Keratinocyte (primary cell): ENCODE results near the gene DYNLRB1. TPM values are rescaled to one million over a fixed set of nuclear protein-coding genes. Genes with fewer than 3 reads are reported as not detected.

Experiments
- DNase-seq: peaks from one replicate; pipeline ENCODE4 v3.0.0-alpha.2; 2011; ENCODE audit warnings: low read depth, missing footprints, low spot score
- FAIRE-seq: peaks from 2 replicates; lab custom pipeline; 2011; peaks lifted over from hg19 to GRCh38; lab: Jason Lieb, UNC
- H2AFZ ChIP-seq: 2 replicates; pipeline ENCODE4 v1.6.0; 2012; ENCODE audit warnings: low read length, control low read depth, inconsistent platforms; ENCODE audit not compliant: control insufficient read depth
- H3K27ac ChIP-seq: 2 replicates; pipeline ENCODE4 v1.5.1; 2011; ENCODE audit warnings: low read length; ENCODE audit not compliant: control insufficient read depth, insufficient read depth
- H3K27me3 ChIP-seq: 3 replicates; pipeline ENCODE4 v1.6.0; 2011; ENCODE audit warnings: low read length; ENCODE audit not compliant: control insufficient read depth, insufficient read depth; ENCODE audit errors: extremely low read depth
- H3K36me3 ChIP-seq, 2 experiments: 2 replicates in 1 of 2; 3 replicates in 1 of 2; pipeline ENCODE4 v1.5.1; 2011; ENCODE audit warnings: low read length in 2 of 2, mild to moderate bottlenecking in 1 of 2; ENCODE audit not compliant: control insufficient read depth in 2 of 2, insufficient read depth in 2 of 2; ENCODE audit errors: extremely low read depth in 1 of 2
- H3K4me1 ChIP-seq: 3 replicates; pipeline ENCODE4 v1.5.1; 2011; ENCODE audit warnings: low read length; ENCODE audit not compliant: control insufficient read depth, insufficient read depth; ENCODE audit errors: extremely low read depth
- H3K4me2 ChIP-seq: 3 replicates; pipeline ENCODE4 v1.6.0; 2011; ENCODE audit warnings: low read depth, low read length; ENCODE audit not compliant: control insufficient read depth, insufficient read depth; ENCODE audit errors: extremely low read depth
- H3K4me3 ChIP-seq, 3 experiments: fragments of 200-600 bp in 1 of 3; sonication (generic) in 1 of 3; 2 replicates in 2 of 3; 3 replicates in 1 of 3; pipeline ENCODE4 v1.5.1; 2011 to 2016; ENCODE audit warnings: low read length in 3 of 3, mild to moderate bottlenecking in 3 of 3, control low read depth in 2 of 3, inconsistent platforms in 1 of 3, low read depth in 1 of 3, mixed read lengths in 1 of 3, mixed run types in 1 of 3, moderate library complexity in 1 of 3; ENCODE audit not compliant: control insufficient read depth in 2 of 3, insufficient read depth in 2 of 3; ENCODE audit errors: extremely low read depth in 1 of 3
- H3K79me2 ChIP-seq: 2 replicates; pipeline ENCODE4 v1.6.0; 2012; ENCODE audit warnings: low read length; ENCODE audit not compliant: control insufficient read depth, insufficient read depth
- H3K9ac ChIP-seq: 3 replicates; pipeline ENCODE4 v1.6.0; 2011; ENCODE audit warnings: low read length; ENCODE audit not compliant: control insufficient read depth, insufficient read depth; ENCODE audit errors: extremely low read depth
- H3K9me1 ChIP-seq: 3 replicates; pipeline ENCODE4 v1.6.0; 2011; ENCODE audit warnings: low read length; ENCODE audit not compliant: control insufficient read depth, insufficient read depth; ENCODE audit errors: extremely low read depth
- H3K9me3 ChIP-seq: 2 replicates; pipeline ENCODE4 v1.5.1; 2012; ENCODE audit warnings: low read depth, low read length; ENCODE audit not compliant: control insufficient read depth
- H4K20me1 ChIP-seq: 3 replicates; pipeline ENCODE4 v1.6.0; 2011; ENCODE audit warnings: low read length; ENCODE audit not compliant: control insufficient read depth, insufficient read depth; ENCODE audit errors: extremely low read depth
- EZH2 ChIP-seq: IDR thresholded peaks from one replicate; pipeline ENCODE4 v1.6.1; 2012; ENCODE audit warnings: inconsistent platforms, mild to moderate bottlenecking, low read length, moderate library complexity
- dilution Hi-C: fragments of 300-500 bp; cut with MboI; formaldehyde crosslinking; loops from one replicate; pipeline ENCODE4 v1.7.0; 2020; ENCODE audit warnings: low sequenced_read_pairs; ENCODE audit not compliant: extremely low pct_ligation_motif_present
- polyA plus RNA-seq, 5 experiments: library from polyadenylated mRNA; depleted of rRNA in 3 of 5; stranded (reverse) in 3 of 5; stranded (forward) in 1 of 5; unstranded in 1 of 5; fragments of >200 nt; gene quantifications; 1 replicate in 1 of 5; 2 replicates in 3 of 5; 3 replicates in 1 of 5; pipeline versions ENCODE4 v1.2.1 to v1.2.3, GENCODE V29; 2011 to 2012; ENCODE audit warnings: missing spikeins in 2 of 5, low read depth in 1 of 5, low replicate concordance in 1 of 5
- TF ChIP-seq, protein P1 (sequence below), 3 experiments: IDR thresholded peaks in 1 of 3; conservative IDR thresholded peaks in 1 of 3; optimal IDR thresholded peaks in 1 of 3; 2 replicates in 2 of 3; 3 replicates in 1 of 3; pipeline versions ENCODE3 to v1.5.1; 2011; ENCODE audit warnings: low read length in 3 of 3, mild to moderate bottlenecking in 3 of 3, moderate library complexity in 2 of 3, control low read depth in 1 of 3, inconsistent platforms in 1 of 3; ENCODE audit not compliant: insufficient read depth in 2 of 3; ENCODE audit errors: extremely low read depth in 1 of 3

DYNLRB1 gene
- polyA plus RNA-seq, 1 donor (not counting 4 experiments of a cell fraction or from before 2014, with no cell fraction given), result 156 TPM

DNA sequence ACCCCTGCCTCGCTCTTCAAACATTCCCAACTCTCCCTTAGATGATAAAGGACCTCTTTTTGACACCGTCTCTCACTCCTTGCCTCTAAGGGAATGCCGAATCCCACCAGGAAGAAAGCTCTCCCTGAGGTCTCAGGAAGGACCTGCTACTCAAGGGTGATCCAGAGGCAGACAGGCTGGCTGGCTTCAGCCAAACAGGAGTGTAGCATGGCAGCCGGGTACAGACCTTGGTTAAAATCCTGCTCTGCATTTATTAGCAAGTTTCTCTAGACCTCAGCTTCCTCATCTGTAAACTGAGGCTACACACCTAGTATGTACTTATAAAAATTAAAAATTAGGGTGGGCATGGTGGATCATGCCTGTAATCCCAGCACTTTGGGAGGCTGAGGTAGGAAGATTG, 59.5 kb downstream of the DYNLRB1 start:
- Histone ChIP-seq H3K36me3 (peaks cover 4 to 7% of the 10 kb centered on the region in 2 experiments), H3K4me1 (peaks cover 23% of the 10 kb centered on the region), H3K27ac (no peak overlapping the region), H4K20me1 (no peaks in the 10 kb centered on the region), H3K27me3 (no peaks in the 10 kb centered on the region), H2AFZ (no peak overlapping the region), H3K9ac (no peak overlapping the region), H3K9me3 (no peaks in the 10 kb centered on the region), H3K79me2 (no peaks in the 10 kb centered on the region), H3K4me3 (no peak overlapping the region), H3K4me2 (no peak overlapping the region), H3K9me1 (peaks cover 2% of the 10 kb centered on the region)
- dilution Hi-C loops, result no loop called here
- TF ChIP-seq EZH2, result no peak
- TF ChIP-seq, protein P1, sequence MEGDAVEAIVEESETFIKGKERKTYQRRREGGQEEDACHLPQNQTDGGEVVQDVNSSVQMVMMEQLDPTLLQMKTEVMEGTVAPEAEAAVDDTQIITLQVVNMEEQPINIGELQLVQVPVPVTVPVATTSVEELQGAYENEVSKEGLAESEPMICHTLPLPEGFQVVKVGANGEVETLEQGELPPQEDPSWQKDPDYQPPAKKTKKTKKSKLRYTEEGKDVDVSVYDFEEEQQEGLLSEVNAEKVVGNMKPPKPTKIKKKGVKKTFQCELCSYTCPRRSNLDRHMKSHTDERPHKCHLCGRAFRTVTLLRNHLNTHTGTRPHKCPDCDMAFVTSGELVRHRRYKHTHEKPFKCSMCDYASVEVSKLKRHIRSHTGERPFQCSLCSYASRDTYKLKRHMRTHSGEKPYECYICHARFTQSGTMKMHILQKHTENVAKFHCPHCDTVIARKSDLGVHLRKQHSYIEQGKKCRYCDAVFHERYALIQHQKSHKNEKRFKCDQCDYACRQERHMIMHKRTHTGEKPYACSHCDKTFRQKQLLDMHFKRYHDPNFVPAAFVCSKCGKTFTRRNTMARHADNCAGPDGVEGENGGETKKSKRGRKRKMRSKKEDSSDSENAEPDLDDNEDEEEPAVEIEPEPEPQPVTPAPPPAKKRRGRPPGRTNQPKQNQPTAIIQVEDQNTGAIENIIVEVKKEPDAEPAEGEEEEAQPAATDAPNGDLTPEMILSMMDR (optimal IDR thresholded peaks at IDR 0.05 in 1 of 3, IDR thresholded peaks at IDR 0.05 in 1 of 3, conservative IDR thresholded peaks at IDR 0.05 in 1 of 3; ENCODE audit: extremely low read depth in 1 of 3, insufficient read depth in 2 of 3, low read length in 3 of 3), result no peak
- FAIRE-seq, result no peak
- DNase-seq, result no peak

DNA sequence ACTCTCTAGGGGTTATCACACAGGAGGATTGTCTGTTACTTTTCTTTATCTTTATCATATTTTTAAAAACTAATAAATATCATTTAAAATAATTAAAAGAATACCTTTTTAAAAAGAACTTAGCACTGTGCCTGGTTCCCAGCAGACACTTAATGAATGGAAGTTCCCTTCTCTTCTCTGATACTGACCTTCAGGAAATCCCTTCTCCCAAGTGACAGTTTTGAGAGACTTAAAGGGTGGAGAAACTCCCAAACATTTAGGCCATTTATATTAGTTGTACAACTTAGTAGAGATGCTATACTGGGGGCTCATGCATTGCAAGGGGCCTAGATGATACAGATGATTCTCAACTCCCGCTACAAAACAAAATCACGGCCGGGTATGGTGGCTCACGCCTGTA, 60.8 kb downstream of the DYNLRB1 start:
- no peak for FAIRE-seq
- Histone ChIP-seq H3K4me2 (no peak overlapping the region), H3K27me3 (no peaks in the 10 kb centered on the region), H4K20me1 (no peaks in the 10 kb centered on the region), H3K36me3 (peaks cover 4% of the 10 kb centered on the region in 2 experiments), H3K79me2 (no peaks in the 10 kb centered on the region), H3K4me1 (peaks cover 23% of the 10 kb centered on the region), H3K4me3 (no peak overlapping the region), H2AFZ (no peak overlapping the region), H3K9ac (no peak overlapping the region), H3K9me1 (peaks cover 2% of the 10 kb centered on the region), H3K27ac (no peak overlapping the region), H3K9me3 (no peaks in the 10 kb centered on the region)
- dilution Hi-C loops, result no loop called here
- no peak for TF ChIP-seq EZH2
- TF ChIP-seq, protein P1 (optimal IDR thresholded peaks at IDR 0.05 in 1 of 3, IDR thresholded peaks at IDR 0.05 in 1 of 3, conservative IDR thresholded peaks at IDR 0.05 in 1 of 3; ENCODE audit: extremely low read depth in 1 of 3, insufficient read depth in 2 of 3, low read length in 3 of 3), result no peak
- no peak for DNase-seq
